ENCODE results near the gene LAMB3.

DNA sequence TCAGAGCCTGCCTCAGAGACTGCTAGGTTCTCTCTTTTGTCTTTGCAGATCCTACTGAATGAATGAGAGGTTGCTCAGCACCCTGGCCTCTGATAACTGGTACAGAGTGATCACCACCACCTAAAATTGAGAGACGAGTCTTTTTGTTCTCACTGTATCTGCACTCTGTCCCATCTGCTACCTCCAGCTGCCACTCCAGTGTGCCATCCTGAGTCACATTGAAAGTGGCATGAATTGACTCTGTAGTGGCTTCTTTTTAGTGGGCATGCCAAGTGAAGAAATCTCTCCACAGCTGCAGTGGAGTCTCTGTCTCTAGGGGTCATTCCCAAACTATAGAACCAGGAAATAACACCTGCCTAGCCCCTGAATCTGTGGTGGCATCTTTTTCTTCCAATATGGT, 54.0 kb downstream of the LAMB3 start:
- TF ChIP-seq, protein P1, sequence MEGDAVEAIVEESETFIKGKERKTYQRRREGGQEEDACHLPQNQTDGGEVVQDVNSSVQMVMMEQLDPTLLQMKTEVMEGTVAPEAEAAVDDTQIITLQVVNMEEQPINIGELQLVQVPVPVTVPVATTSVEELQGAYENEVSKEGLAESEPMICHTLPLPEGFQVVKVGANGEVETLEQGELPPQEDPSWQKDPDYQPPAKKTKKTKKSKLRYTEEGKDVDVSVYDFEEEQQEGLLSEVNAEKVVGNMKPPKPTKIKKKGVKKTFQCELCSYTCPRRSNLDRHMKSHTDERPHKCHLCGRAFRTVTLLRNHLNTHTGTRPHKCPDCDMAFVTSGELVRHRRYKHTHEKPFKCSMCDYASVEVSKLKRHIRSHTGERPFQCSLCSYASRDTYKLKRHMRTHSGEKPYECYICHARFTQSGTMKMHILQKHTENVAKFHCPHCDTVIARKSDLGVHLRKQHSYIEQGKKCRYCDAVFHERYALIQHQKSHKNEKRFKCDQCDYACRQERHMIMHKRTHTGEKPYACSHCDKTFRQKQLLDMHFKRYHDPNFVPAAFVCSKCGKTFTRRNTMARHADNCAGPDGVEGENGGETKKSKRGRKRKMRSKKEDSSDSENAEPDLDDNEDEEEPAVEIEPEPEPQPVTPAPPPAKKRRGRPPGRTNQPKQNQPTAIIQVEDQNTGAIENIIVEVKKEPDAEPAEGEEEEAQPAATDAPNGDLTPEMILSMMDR (IDR thresholded peaks at IDR 0.05): no peak
- TF ChIP-seq ZFX (IDR thresholded peaks at IDR 0.05; ENCODE audit: borderline replicate concordance): no peak

All from 22Rv1 (cell line).